NCI-H2107 treated with DMSO at 0.1 percent for 48 hours (cell line): Measurements from ENCODE around the gene SLC9A7.
A peak's percentile ranks its signal among the peaks of the same experiment; 100 is the strongest.

ENCODE experiments used
- DNase-seq: peaks from one replicate; lab custom pipeline; 2025; ENCODE audit not compliant: unreplicated experiment; lab: John Stamatoyannopoulos, UW

The SLC9A7 gene

GRCh38 chrX:46653482-46653881 is 105.4 kb downstream of the SLC9A7 start:
- peak; percentile 8 for DNase-seq

- peak; percentile 21 for DNase-seq
Measured at GRCh38 chrX:46649421-46650260, 109.3 kb downstream of the SLC9A7 start.

- DNase-seq, result no peak
Measured at GRCh38 chrX:46648660-46649059, 110.3 kb downstream of the SLC9A7 start.

- DNase-seq, result no peak
Measured at GRCh38 chrX:46647251-46647650, 111.7 kb downstream of the SLC9A7 start.

- no peak for DNase-seq
Measured at GRCh38 chrX:46645614-46646013, 113.3 kb downstream of the SLC9A7 start.

GRCh38 chrX:46643636-46644035 is 115.3 kb downstream of the SLC9A7 start:
- no peak for DNase-seq

GRCh38 chrX:46642145-46642544 is 116.8 kb downstream of the SLC9A7 start:
- DNase-seq, result peak; percentile 13

GRCh38 chrX:46637938-46638337 is 121.0 kb downstream of the SLC9A7 start:
- no peak for DNase-seq

GRCh38 chrX:46636223-46636622 is 122.7 kb downstream of the SLC9A7 start:
- DNase-seq, result no peak

- no peak for DNase-seq
Measured at GRCh38 chrX:46635186-46635585, 123.7 kb downstream of the SLC9A7 start.

- DNase-seq, result no peak
Measured at GRCh38 chrX:46634577-46634976, 124.3 kb downstream of the SLC9A7 start.

- no peak for DNase-seq
Measured at GRCh38 chrX:46630141-46630540, 128.8 kb downstream of the SLC9A7 start.

- DNase-seq, result no peak
Measured at GRCh38 chrX:46628460-46629371, 130.2 kb downstream of the SLC9A7 start.

GRCh38 chrX:46627711-46628419 is 131.1 kb downstream of the SLC9A7 start:
- DNase-seq, result no peak

- DNase-seq, result no peak
Measured at GRCh38 chrX:46627062-46627461, 131.9 kb downstream of the SLC9A7 start.

GRCh38 chrX:46626566-46626965 is 132.4 kb downstream of the SLC9A7 start:
- no peak for DNase-seq

- no peak for DNase-seq
Measured at GRCh38 chrX:46624090-46624786, 134.7 kb downstream of the SLC9A7 start.

GRCh38 chrX:46621572-46621971 is 137.3 kb downstream of the SLC9A7 start:
- DNase-seq, result no peak

GRCh38 chrX:46620505-46620904 is 138.4 kb downstream of the SLC9A7 start:
- no peak for DNase-seq

GRCh38 chrX:46618947-46619346 is 140.0 kb downstream of the SLC9A7 start:
- DNase-seq, result no peak

- DNase-seq, result no peak
Measured at GRCh38 chrX:46617906-46618305, 141.0 kb downstream of the SLC9A7 start.
